SJSA1 (cell line): Measurements from ENCODE around the gene PFN2. TPM values are rescaled to one million over a fixed set of nuclear protein-coding genes. Genes with fewer than 3 reads are reported as not detected.

Experiments used
- DNase-seq, 2 experiments: peaks; one replicate each; pipeline ENCODE4 v3.0.0-alpha.2; 2015 to 2020; ENCODE audit warnings: low spot score in 2 of 2, low read depth in 1 of 2
- H3K27ac ChIP-seq: fragments of 250-450 bp; sonication (Bioruptor Pico); 2 replicates; pipeline ENCODE4 v1.5.1; 2020; ENCODE audit warnings: mild to moderate bottlenecking, moderate library complexity
- H3K27me3 ChIP-seq: fragments of 250-450 bp; sonication (Bioruptor Pico); replicated peaks from 2 replicates; pipeline ENCODE4 v1.5.1; 2020; ENCODE audit warnings: mild to moderate bottlenecking, moderate library complexity
- H3K36me3 ChIP-seq: fragments of 250-450 bp; sonication (Bioruptor Pico); 2 replicates; pipeline ENCODE4 v1.5.1; 2020; ENCODE audit warnings: mild to moderate bottlenecking
- H3K4me1 ChIP-seq: fragments of 250-450 bp; sonication (Bioruptor Pico); replicated peaks from 2 replicates; pipeline ENCODE4 v1.6.1; 2021; ENCODE audit warnings: mild to moderate bottlenecking
- H3K4me3 ChIP-seq: fragments of 250-450 bp; sonication (Bioruptor Pico); 2 replicates; pipeline ENCODE4 v1.5.1; 2020; ENCODE audit warnings: mild to moderate bottlenecking
- H3K9me3 ChIP-seq: fragments of 250-450 bp; sonication (Bioruptor Pico); replicated peaks from 2 replicates; pipeline ENCODE4 v1.5.1; 2020; ENCODE audit warnings: mild to moderate bottlenecking
- total RNA-seq: library from RNA; depleted of rRNA; stranded (reverse); fragments of >200 nt; shearing (Covaris generic); gene quantifications from 2 replicates; pipeline ENCODE4 v1.2.3, GENCODE V29; 2014; rRNA removed

PFN2 gene
- total RNA-seq, 1 experiment from 2014 or later, result 259 TPM

DNA sequence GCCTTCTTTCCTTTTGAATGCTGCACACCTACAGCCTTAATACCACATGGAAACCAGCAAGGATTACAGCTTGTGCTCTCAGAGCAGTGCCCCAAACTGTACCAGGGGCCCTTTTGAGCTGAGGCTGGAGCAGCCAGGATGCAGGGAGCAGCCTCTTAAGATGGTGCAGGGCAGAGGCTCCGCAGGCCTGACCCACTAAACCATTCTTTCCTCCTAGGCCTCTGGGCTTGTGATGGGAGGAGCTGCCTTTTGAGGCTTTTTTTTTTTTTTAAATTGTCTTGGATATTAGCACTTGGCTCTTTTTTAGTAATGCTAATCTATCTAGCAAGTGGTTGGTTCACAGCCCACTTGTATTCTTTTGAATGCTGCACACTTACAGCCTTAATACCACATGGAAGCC lies 37.7 kb downstream of the PFN2 start:
- H3K4me1 ChIP-seq, result 0 out of 2 replicates have a peak, but pooled peaks cover 3% of the 10 kb centered on the region
- no peaks in the 10 kb centered on the region for H3K36me3 ChIP-seq
- no peak overlapping the region for H3K4me3 ChIP-seq

GRCh38 chr3:149920119-149920518 lies 50.6 kb downstream of the PFN2 start:
- no peaks in the 10 kb centered on the region; the same call in none of the 2 replicates for H3K36me3 ChIP-seq
- H3K27ac ChIP-seq, result no peak overlapping the region
- DNase-seq, result no peak
- no peak overlapping the region for H3K4me3 ChIP-seq
- H3K4me1 ChIP-seq, result no peaks in the 10 kb centered on the region
- no peaks in the 10 kb centered on the region for H3K9me3 ChIP-seq
- no peaks in the 10 kb centered on the region for H3K27me3 ChIP-seq

More for the DNA sequence above, 37.7 kb downstream of the PFN2 start:
- no peak for DNase-seq
- H3K27me3 ChIP-seq, result no peaks in the 10 kb centered on the region
- no peak overlapping the region for H3K27ac ChIP-seq
- H3K9me3 ChIP-seq, result no peaks in the 10 kb centered on the region

DNA sequence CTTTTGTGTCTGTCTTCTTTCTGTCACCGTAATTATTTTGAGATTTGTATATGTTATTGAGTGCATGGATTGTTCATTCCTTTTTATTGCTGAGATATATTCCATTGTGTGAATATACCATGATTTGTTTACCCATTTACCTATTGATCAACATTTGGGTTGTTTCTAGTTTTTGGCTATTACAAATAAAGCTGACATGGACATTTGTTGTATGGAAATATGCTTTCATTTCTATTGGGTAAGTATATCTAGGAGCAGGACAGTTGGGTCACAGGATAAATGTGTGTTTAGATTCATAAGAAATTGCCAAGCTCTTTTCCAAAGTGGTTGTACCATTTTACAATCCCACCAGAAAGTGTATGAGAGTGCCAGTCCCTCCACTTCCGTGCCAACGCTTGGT lies 51.2 kb downstream of the PFN2 start:
- Histone ChIP-seq H3K27ac (no peak overlapping the region), H3K27me3 (no peaks in the 10 kb centered on the region), H3K9me3 (no peaks in the 10 kb centered on the region), H3K36me3 (no peaks in the 10 kb centered on the region; the same call in none of the 2 replicates), H3K4me3 (no peak overlapping the region), H3K4me1 (no peaks in the 10 kb centered on the region)
- DNase-seq, result no peak

DNA sequence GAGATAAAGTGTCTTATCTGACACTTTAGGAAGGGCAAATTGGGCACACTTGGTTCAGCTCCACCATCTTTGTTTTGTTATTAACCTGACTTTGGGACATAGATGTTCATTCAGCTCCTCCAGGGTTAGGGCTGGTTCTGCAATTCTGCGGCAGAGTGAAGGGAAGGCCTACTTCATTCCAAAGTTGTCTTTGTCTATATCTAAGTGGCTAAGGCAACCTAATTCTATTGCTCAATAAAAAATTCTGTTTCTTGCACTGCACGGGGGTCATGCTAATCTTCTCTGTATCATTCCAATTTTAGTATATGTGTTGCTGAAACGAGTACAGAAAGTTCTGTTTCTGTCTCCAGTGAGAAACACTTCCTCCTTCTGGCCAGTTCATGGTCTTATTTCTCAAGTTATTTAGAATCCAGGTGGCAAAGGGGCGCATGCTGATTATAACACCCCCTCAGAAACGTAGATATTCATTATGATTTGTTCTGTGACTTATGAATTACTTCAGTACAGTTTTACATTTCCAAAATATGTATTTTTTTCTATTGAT lies 53.5 kb downstream of the PFN2 start:
- H3K4me1 ChIP-seq, result no peaks in the 10 kb centered on the region
- no peaks in the 10 kb centered on the region for H3K9me3 ChIP-seq
- no peaks in the 10 kb centered on the region for H3K27me3 ChIP-seq
- H3K27ac ChIP-seq, result no peak overlapping the region
- no peak overlapping the region for H3K4me3 ChIP-seq
- no peaks in the 10 kb centered on the region; the same call in none of the 2 replicates for H3K36me3 ChIP-seq
- DNase-seq, result no peak

Other genes starting within 250 kb of the PFN2 start
- 62.8 and 70.3 TPM in 2 replicates for gene COMMD2, start 218.4 kb downstream of the PFN2 start, total RNA-seq
- gene ANKUB1, start 178.3 kb downstream of the PFN2 start, total RNA-seq, result 0.31 TPM in 1 of 2 replicates, not detected in the other
- 30.0 and 43.5 TPM in 2 replicates for gene RNF13, start 157.7 kb downstream of the PFN2 start, total RNA-seq